GM13977 (cell line): ENCODE measurements around the gene SLC12A7.

Source experiments
- DNase-seq: peaks from one replicate; pipeline ENCODE4 v3.0.0; 2012; ENCODE audit warnings: low spot score
- CTCF ChIP-seq: IDR thresholded peaks from 2 replicates; pipeline ENCODE4 v1.5.1; 2012; ENCODE audit warnings: mild to moderate bottlenecking, control low read depth; ENCODE audit not compliant: insufficient read depth; ENCODE audit errors: extremely low read depth, missing control alignments
- in situ Hi-C: fragments of 300-500 bp; cut with MboI; formaldehyde crosslinking; loops from one replicate; pipeline ENCODE4 v1.12.0; 2022; ENCODE audit warnings: low sequenced_read_pairs, low pct_unique_long_range_greater_than_20kb, mixed read lengths, inconsistent platforms; ENCODE audit not compliant: unreplicated experiment

SLC12A7 gene

GRCh38 chr5:1109542-1110306 is 2.1 kb downstream of the SLC12A7 start:
- TF ChIP-seq CTCF: no peak
- no peak for DNase-seq
- in situ Hi-C loops: loop anchor here (25.0 kb wide), 1 partner anchor 172 kb away; no protein-coding TSS in a partner anchor

- in situ Hi-C loops: loop anchor here (25.0 kb wide), 1 partner anchor 172 kb away; no protein-coding TSS in a partner anchor
- no peak for TF ChIP-seq CTCF
- no peak for DNase-seq
Observed at GRCh38 chr5:1108865-1109174, 3.0 kb downstream of the SLC12A7 start.

GRCh38 chr5:1108023-1108864 is 3.6 kb downstream of the SLC12A7 start:
- no peak for TF ChIP-seq CTCF
- no peak for DNase-seq
- in situ Hi-C loops: loop anchor here (25.0 kb wide), 1 partner anchor 171 kb away; no protein-coding TSS in a partner anchor

GRCh38 chr5:1107167-1108022 is 4.5 kb downstream of the SLC12A7 start:
- no peak for TF ChIP-seq CTCF
- in situ Hi-C loops: loop anchor here (25.0 kb wide), 1 partner anchor 170 kb away; no protein-coding TSS in a partner anchor
- no peak for DNase-seq

- DNase-seq: no peak
- in situ Hi-C loops: loop anchor here (25.0 kb wide), 1 partner anchor 169 kb away; no protein-coding TSS in a partner anchor
- no peak for TF ChIP-seq CTCF
Observed at GRCh38 chr5:1106385-1107166, 5.3 kb downstream of the SLC12A7 start.
